IMR-90 (cell line): ENCODE results near the gene HOXD13. TPM values are rescaled to one million over a fixed set of nuclear protein-coding genes. Genes with fewer than 3 reads are reported as not detected.

ENCODE experiments used
- ATAC-seq: fragments of 200-7000 bp; cut with Tn5 transposase; 2 replicates; pipeline ENCODE4 v1.9.1; 2020; ENCODE audit warnings: low read depth, mild to moderate bottlenecking, moderate library complexity
- BruUV-seq: library from RNA; stranded (reverse); fragments of 400-500 nt; replicated peaks from 2 replicates; lab custom pipeline; 2021; lab: Mats Ljungman, UMichigan
- CTCF ChIA-PET: fragments of 300-600 bp; formaldehyde crosslinking; extraction: SDS; loops from one replicate; lab custom pipeline; 2021; ENCODE audit warnings: antibody characterized with exemption; lab: Yijun Ruan, JAX
- POLR2A ChIA-PET: fragments of 300-600 bp; sonication (Branson Sonifier 250); formaldehyde crosslinking; loops from one replicate; lab custom pipeline; 2022; ENCODE audit warnings: antibody characterized with exemption; ENCODE audit not compliant: unreplicated experiment; lab: Charles Lee
- DNase-seq: peaks from one replicate; pipeline ENCODE4 v3.0.0; 2013
- H2AFZ ChIP-seq: replicated peaks from 2 replicates; pipeline ENCODE3; 2013; ENCODE audit warnings: low read length, mild to moderate bottlenecking; ENCODE audit not compliant: poor library complexity
- H2AK5ac ChIP-seq: 2 replicates; pipeline ENCODE4 v1.6.1; 2013; ENCODE audit warnings: low read depth, low read length, inconsistent platforms
- H2AK9ac ChIP-seq: replicated peaks from 2 replicates; pipeline ENCODE3; 2013; ENCODE audit warnings: mild to moderate bottlenecking, low read depth, low read length, moderate library complexity; ENCODE audit not compliant: poor library complexity
- H2BK120ac ChIP-seq: 2 replicates; pipeline ENCODE4 v1.6.1; 2013; ENCODE audit warnings: low read depth, low read length, inconsistent platforms
- H2BK15ac ChIP-seq: 3 replicates; pipeline ENCODE4 v1.6.1; 2013; ENCODE audit warnings: low read depth, low read length, inconsistent platforms
- H2BK20ac ChIP-seq: 2 replicates; pipeline ENCODE4 v1.6.1; 2013; ENCODE audit warnings: low read depth, mild to moderate bottlenecking, inconsistent platforms, low read length, moderate library complexity
- H2BK5ac ChIP-seq: 2 replicates; pipeline ENCODE4 v1.6.1; 2013; ENCODE audit warnings: mild to moderate bottlenecking, low read depth, low read length, inconsistent platforms; ENCODE audit not compliant: poor library complexity, severe bottlenecking
- H3K14ac ChIP-seq: replicated peaks from 2 replicates; pipeline ENCODE4 v1.6.1; 2013; ENCODE audit warnings: low read depth, low read length, inconsistent platforms
- H3K18ac ChIP-seq: 2 replicates; pipeline ENCODE4 v1.6.1; 2013; ENCODE audit warnings: low read depth, low read length, control low read depth
- H3K23ac ChIP-seq: 2 replicates; pipeline ENCODE4 v1.6.1; 2013; ENCODE audit warnings: low read depth, low read length, inconsistent platforms
- H3K27ac ChIP-seq: 2 replicates; pipeline ENCODE4 v1.5.1; 2013; ENCODE audit warnings: mild to moderate bottlenecking, control low read depth, low read length; ENCODE audit not compliant: insufficient read depth
- H3K27me3 ChIP-seq: 2 replicates; pipeline ENCODE4 v1.6.1; 2013; ENCODE audit warnings: low read length; ENCODE audit not compliant: control insufficient read depth, insufficient read depth
- H3K36me3 ChIP-seq: 2 replicates; pipeline ENCODE4 v1.6.1; 2013; ENCODE audit warnings: low read length, mixed read lengths; ENCODE audit not compliant: control insufficient read depth, insufficient read depth
- H3K4ac ChIP-seq: 2 replicates; pipeline ENCODE4 v1.6.1; 2013; ENCODE audit warnings: low read depth, low read length, inconsistent platforms
- H3K4me1 ChIP-seq: 2 replicates; pipeline ENCODE4 v1.6.1; 2013; ENCODE audit warnings: low read length, mixed read lengths; ENCODE audit not compliant: control insufficient read depth, insufficient read depth
- H3K4me2 ChIP-seq: 2 replicates; pipeline ENCODE4 v1.6.1; 2013; ENCODE audit warnings: low read depth, mild to moderate bottlenecking, control low read depth, low read length, moderate library complexity
- H3K4me3 ChIP-seq: 2 replicates; pipeline ENCODE4 v1.5.1; 2013; ENCODE audit warnings: low read depth, mild to moderate bottlenecking, control low read depth, low read length, moderate library complexity; ENCODE audit not compliant: insufficient read depth
- H3K56ac ChIP-seq: 2 replicates; pipeline ENCODE4 v1.6.1; 2013; ENCODE audit warnings: low read length, inconsistent platforms; ENCODE audit not compliant: insufficient read depth; ENCODE audit errors: extremely low read depth
- H3K79me1 ChIP-seq, 2 experiments: 2 replicates each; pipeline ENCODE4 v1.6.1; 2013; ENCODE audit warnings: low read length in 2 of 2, inconsistent platforms in 1 of 2, low read depth in 1 of 2
- H3K9ac ChIP-seq: 2 replicates; pipeline ENCODE4 v1.6.1; 2013; ENCODE audit warnings: low read depth, low read length, control low read depth
- H3K9me1 ChIP-seq: 2 replicates; pipeline ENCODE4 v1.6.1; 2013; ENCODE audit warnings: low read length, inconsistent platforms; ENCODE audit not compliant: insufficient read depth
- H3K9me3 ChIP-seq: 2 replicates; pipeline ENCODE4 v1.6.1; 2013; ENCODE audit warnings: low read length; ENCODE audit not compliant: control insufficient read depth, insufficient read depth
- H4K20me1 ChIP-seq: 2 replicates; pipeline ENCODE4 v1.6.1; 2013; ENCODE audit warnings: low read length, inconsistent platforms; ENCODE audit not compliant: insufficient read depth
- H4K5ac ChIP-seq: 2 replicates; pipeline ENCODE4 v1.6.1; 2013; ENCODE audit warnings: mild to moderate bottlenecking, low read depth, low read length, control low read depth
- H4K8ac ChIP-seq, 2 experiments: 2 replicates each; pipeline ENCODE4 v1.6.1; 2013; ENCODE audit warnings: low read depth in 2 of 2, low read length in 2 of 2, control low read depth in 1 of 2, inconsistent platforms in 1 of 2
- H4K91ac ChIP-seq: 2 replicates; pipeline ENCODE4 v1.6.1; 2013; ENCODE audit warnings: low read depth, low read length, inconsistent platforms; ENCODE audit not compliant: insufficient read depth
- CTCF ChIP-seq: conservative IDR thresholded peaks from 2 replicates; pipeline ENCODE4 v1.5.1; 2012; ENCODE audit warnings: mild to moderate bottlenecking, low read depth, low read length, improper control_type of control experiment
- MXI1 ChIP-seq: IDR thresholded peaks from 2 replicates; pipeline ENCODE4 v1.6.1; 2012; ENCODE audit warnings: low read depth, mild to moderate bottlenecking, low read length, moderate library complexity, borderline replicate concordance
- WGBS, 2 experiments: methylation state at CpG; one replicate each; pipeline versions ENCODE4 v1.1.5 to v1.1.7; 2013; ENCODE audit warnings: missing lambda C conversion rate in 2 of 2; ENCODE audit not compliant: insufficient read length in 1 of 2; ENCODE audit errors: extremely low coverage in 2 of 2; 5-methylcytosine and 5-hydroxymethylcytosine counted together
- dilution Hi-C: fragments of 300-500 bp; cut with HindIII; formaldehyde crosslinking; loops from one replicate; pipeline ENCODE4 v1.14.3; 2018; ENCODE audit warnings: low sequenced_read_pairs; ENCODE audit not compliant: unreplicated experiment
- in situ Hi-C: fragments of 300-500 bp; cut with MboI; formaldehyde crosslinking; loops from 3 replicates; pipeline ENCODE4 v1.14.3; 2019; ENCODE audit warnings: low sequenced_read_pairs, inconsistent platforms, mixed read lengths
- intact Hi-C: fragments of 100-400 bp; cut with micrococcal nuclease; formaldehyde crosslinking; loops from 2 replicates; pipeline ENCODE4 v1.10.0; 2022
- polyA plus RNA-seq, 3 experiments: library from polyadenylated mRNA; depleted of rRNA; stranded (reverse); fragments of >200 nt; gene quantifications; 2 replicates each; pipeline ENCODE4 v1.2.3, GENCODE V29; 2012; ENCODE audit warnings: low replicate concordance in 1 of 3
- total RNA-seq: library from RNA; depleted of rRNA; stranded (reverse); fragments of >200 nt; gene quantifications from 2 replicates; pipeline ENCODE4 v1.2.3, GENCODE V29; 2012

The HOXD13 gene
- total and polyA plus RNA-seq, 2 of the 4 experiments (the other 2 are of a cell fraction), result not detected

GRCh38 chr2:176118601-176119339 lies 26.2 kb downstream of the HOXD13 start:
- Histone ChIP-seq H2BK20ac (no peak overlapping the region), H3K4me3 (no peak overlapping the region), H2BK5ac (no peak overlapping the region), H4K91ac (no peak overlapping the region), H2AK5ac (no peak overlapping the region), H3K14ac (no peak overlapping the region), H3K4ac (no peak overlapping the region), H3K9ac (no peak overlapping the region), H3K23ac (no peak overlapping the region), H3K9me1 (no peaks in the 10 kb centered on the region), H4K20me1 (no peaks in the 10 kb centered on the region; the same call in 1 of the 2 replicates), H3K56ac (no peak overlapping the region), H3K27me3 (peaks cover 95% of the 10 kb centered on the region), H3K36me3 (no peaks in the 10 kb centered on the region), H3K18ac (no peak overlapping the region), H3K9me3 (peaks cover 15% of the 10 kb centered on the region), H2AFZ (no peak overlapping the region), H3K4me1 (no peaks in the 10 kb centered on the region), H4K5ac (no peak overlapping the region), H2BK120ac (no peak overlapping the region), H3K79me1 (no peaks in the 10 kb centered on the region), H2BK15ac (no peak overlapping the region), H4K8ac (no peak overlapping the region), H2AK9ac (no peak overlapping the region), H3K27ac (no peak overlapping the region), H3K4me2 (no peak overlapping the region)
- TF ChIP-seq CTCF, result peak; percentile 19; the same call in 1 of the 2 replicates
- TF ChIP-seq MXI1, result no peak
- dilution Hi-C loops, result no loop called here
- ChIA-PET POLR2A (no interaction called here), CTCF (no interaction called here)
- intact Hi-C loops, result no loop called here
- DNase-seq (no peak), ATAC-seq (no peak)
- WGBS, 2 experiments, result 2% methylated on average over 13 of the region's 24 CpGs; no CpG with 5 or more reads in 1 of the 2 experiments
- BruUV-seq, result no TSS peak
- in situ Hi-C loops, result no loop called here
